T-helper 2 cell treated with Interferon-gamma antibody and Interleukin-4, amounts not matched to agents 5 μg/mL and 100 μg/mL, for 36 hours (primary cell): Measurements from ENCODE around the gene GRID2.

Source experiments
- DNase-seq: peaks from one replicate; pipeline ENCODE4 v3.0.0; 2021; ENCODE audit warnings: low spot score
- H3K27ac Mint-ChIP-seq: one replicate; pipeline ENCODE4 v1.8.0; 2021; ENCODE audit warnings: mild to moderate bottlenecking, mixed read lengths
- H3K27me3 Mint-ChIP-seq: one replicate; pipeline ENCODE4 v1.8.0; 2021; ENCODE audit warnings: low read depth, mixed read lengths
- H3K36me3 Mint-ChIP-seq: one replicate; pipeline ENCODE4 v1.8.0; 2021; ENCODE audit warnings: low read depth, mixed read lengths
- H3K4me1 Mint-ChIP-seq: one replicate; pipeline ENCODE4 v1.8.0; 2021; ENCODE audit warnings: low read depth, mixed read lengths
- H3K4me3 Mint-ChIP-seq: one replicate; pipeline ENCODE4 v1.8.0; 2022; ENCODE audit warnings: mild to moderate bottlenecking, moderate library complexity, mixed read lengths
- H3K9me3 Mint-ChIP-seq: one replicate; pipeline ENCODE4 v1.8.0; 2021; ENCODE audit warnings: mixed read lengths

Gene GRID2

DNA sequence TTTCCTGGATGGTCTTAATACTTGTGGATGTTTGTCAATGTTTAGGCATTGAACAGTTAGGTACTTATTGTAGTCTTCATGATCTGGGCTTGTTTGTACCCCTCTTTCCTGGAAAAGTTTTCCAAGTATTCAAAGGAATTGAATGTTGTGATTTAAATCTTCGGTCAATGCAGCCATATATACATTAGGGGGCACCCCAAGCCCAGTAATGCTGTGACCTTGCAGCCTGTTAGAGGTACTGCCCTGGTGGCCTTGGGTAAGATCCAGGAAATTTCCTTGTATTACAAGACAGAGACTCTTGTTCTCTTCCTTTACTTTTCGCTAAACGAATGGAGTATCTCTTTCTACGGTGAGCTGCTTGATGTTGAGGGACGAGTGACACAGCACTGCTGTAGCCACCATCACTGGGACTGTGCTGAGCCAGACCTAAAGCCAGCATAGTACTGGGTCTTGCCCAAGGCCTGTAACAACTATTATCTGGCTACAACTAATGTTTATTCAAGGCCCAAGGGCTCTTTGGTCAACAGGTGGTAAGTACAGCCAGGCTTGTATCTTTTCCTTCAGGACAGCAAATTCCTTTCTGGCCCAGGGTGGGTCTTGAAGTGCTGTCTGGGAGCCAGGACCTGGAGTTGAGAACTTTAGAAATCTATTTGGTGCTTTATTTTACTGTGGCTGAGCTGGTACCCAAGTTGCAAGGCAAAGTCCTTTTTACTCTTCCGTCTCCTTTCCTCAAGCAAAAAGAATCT is 1406.5 kb downstream of the GRID2 start:
- no peaks in the 10 kb centered on the region for H3K4me1 Mint-ChIP-seq
- H3K27me3 Mint-ChIP-seq: no peaks in the 10 kb centered on the region
- no peaks in the 10 kb centered on the region for H3K36me3 Mint-ChIP-seq
- no peak overlapping the region for H3K4me3 Mint-ChIP-seq
- no peak overlapping the region for H3K27ac Mint-ChIP-seq
- no peak for DNase-seq
- H3K9me3 Mint-ChIP-seq: no peaks in the 10 kb centered on the region

DNA sequence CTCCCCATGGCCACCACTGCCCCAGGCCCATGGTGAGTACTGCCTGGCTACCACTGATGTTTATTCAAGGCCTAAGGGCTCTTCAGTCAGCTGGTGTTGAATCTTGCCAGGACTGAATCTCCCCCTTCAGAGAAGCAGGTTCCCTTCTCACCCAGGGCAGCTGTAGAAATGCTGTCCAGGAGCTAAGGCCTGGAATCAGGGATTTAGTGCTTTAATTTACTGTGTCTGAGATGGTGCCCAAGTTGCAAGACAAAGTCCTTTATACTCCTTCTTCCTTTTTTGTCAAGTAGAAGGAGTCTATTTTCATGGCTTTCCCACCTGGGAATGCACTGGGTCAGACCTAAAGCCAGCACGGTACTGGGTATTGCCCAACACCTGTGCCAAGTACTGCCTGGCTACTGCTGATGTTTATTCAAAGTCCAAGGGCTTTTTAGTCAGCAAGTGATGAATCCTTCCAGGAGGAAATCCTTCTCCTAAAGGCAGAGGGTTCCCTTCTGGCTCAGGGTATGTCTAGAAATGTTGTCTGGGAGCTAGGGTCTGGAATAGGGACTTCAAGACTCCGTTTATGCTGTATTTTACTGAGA is 1407.2 kb downstream of the GRID2 start:
- Mint-ChIP-seq H3K36me3 (no peaks in the 10 kb centered on the region), H3K4me1 (no peaks in the 10 kb centered on the region), H3K27me3 (no peaks in the 10 kb centered on the region)

GRCh38 chr4:93718233-93718632 is 1414.5 kb downstream of the GRID2 start:
- Mint-ChIP-seq H3K27ac (no peak overlapping the region), H3K36me3 (no peaks in the 10 kb centered on the region), H3K27me3 (no peaks in the 10 kb centered on the region), H3K4me3 (no peak overlapping the region), H3K9me3 (no peaks in the 10 kb centered on the region), H3K4me1 (no peaks in the 10 kb centered on the region)
- no peak for DNase-seq

More for the DNA sequence above, 1407.2 kb downstream of the GRID2 start:
- no peak for DNase-seq
- Mint-ChIP-seq H3K4me3 (no peak overlapping the region), H3K9me3 (no peaks in the 10 kb centered on the region), H3K27ac (no peak overlapping the region)

DNA sequence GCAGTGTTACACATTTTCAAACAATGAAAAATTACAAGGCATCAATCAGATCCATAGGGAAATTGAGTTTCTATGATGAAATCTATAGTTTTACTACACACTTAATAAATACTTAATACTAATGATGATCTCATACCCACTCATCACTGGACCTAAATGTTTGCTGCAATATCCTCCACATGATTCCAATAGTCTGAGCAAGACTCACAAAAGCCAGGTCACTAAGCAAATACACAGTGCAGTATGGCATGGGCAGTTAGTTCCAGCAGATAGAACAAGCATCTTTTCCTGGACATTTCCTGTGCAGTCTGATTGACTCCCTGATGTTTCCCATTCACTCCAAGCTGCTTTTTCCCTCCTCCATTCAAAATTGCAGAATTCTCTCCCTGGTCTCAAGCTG is 1415.8 kb downstream of the GRID2 start:
- Mint-ChIP-seq H3K27ac (no peak overlapping the region), H3K27me3 (no peaks in the 10 kb centered on the region), H3K36me3 (no peaks in the 10 kb centered on the region), H3K9me3 (no peaks in the 10 kb centered on the region), H3K4me1 (no peaks in the 10 kb centered on the region), H3K4me3 (no peak overlapping the region)
- no peak for DNase-seq

DNA sequence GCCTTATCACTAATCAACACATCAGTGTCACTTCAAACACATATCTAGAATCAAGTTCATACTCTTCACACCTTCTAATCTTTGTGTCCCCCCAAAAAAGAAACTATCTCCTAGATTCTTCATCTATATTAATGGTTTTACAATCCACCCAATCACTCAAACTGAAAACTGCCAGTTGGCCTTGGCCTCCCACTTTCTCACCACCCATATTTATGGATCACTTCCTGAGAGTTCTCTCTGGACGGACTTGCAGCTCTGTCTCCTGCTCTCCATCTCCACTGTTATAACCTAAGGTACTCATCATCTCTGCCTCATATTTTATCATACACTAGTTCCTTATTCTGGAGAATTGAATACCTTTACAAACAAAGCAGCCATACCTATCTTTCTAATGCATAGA is 1418.7 kb downstream of the GRID2 start:
- no peaks in the 10 kb centered on the region for H3K9me3 Mint-ChIP-seq
- no peaks in the 10 kb centered on the region for H3K36me3 Mint-ChIP-seq
- no peak overlapping the region for H3K4me3 Mint-ChIP-seq
- no peak overlapping the region for H3K27ac Mint-ChIP-seq
- DNase-seq: no peak
- no peaks in the 10 kb centered on the region for H3K4me1 Mint-ChIP-seq
- H3K27me3 Mint-ChIP-seq: no peaks in the 10 kb centered on the region

DNA sequence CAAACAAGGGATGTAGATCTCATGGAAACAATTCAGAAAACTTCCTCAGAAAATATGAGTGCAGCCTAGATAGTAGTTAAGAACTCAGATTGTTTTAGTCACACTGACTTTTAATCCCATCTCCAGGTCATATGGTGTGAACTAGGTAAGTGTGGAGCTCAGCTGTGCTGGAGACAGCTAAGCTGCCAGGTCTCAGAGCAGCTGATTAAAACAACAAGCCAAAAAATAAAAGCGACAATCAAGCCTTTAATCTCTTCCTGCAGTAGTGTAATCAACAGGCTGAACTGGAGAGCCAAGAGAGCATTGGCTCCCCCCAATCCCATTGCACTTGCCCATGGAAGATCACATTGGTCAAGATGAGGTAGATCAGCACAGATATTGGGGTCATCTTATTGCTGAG is 1426.5 kb downstream of the GRID2 start:
- Mint-ChIP-seq H3K4me1 (no peaks in the 10 kb centered on the region), H3K9me3 (no peaks in the 10 kb centered on the region), H3K36me3 (no peaks in the 10 kb centered on the region), H3K27ac (no peak overlapping the region), H3K4me3 (no peak overlapping the region), H3K27me3 (no peaks in the 10 kb centered on the region)
- DNase-seq: no peak

- no peaks in the 10 kb centered on the region for H3K4me1 Mint-ChIP-seq
- no peak for DNase-seq
- no peak overlapping the region for H3K27ac Mint-ChIP-seq
- no peak overlapping the region for H3K4me3 Mint-ChIP-seq
- no peaks in the 10 kb centered on the region for H3K27me3 Mint-ChIP-seq
- H3K36me3 Mint-ChIP-seq: no peaks in the 10 kb centered on the region
- H3K9me3 Mint-ChIP-seq: no peaks in the 10 kb centered on the region
Measured at GRCh38 chr4:93730760-93731159, 1427.0 kb downstream of the GRID2 start.

- Mint-ChIP-seq H3K27ac (no peak overlapping the region), H3K4me3 (no peak overlapping the region), H3K36me3 (no peaks in the 10 kb centered on the region), H3K9me3 (no peaks in the 10 kb centered on the region), H3K27me3 (no peaks in the 10 kb centered on the region), H3K4me1 (no peaks in the 10 kb centered on the region)
- no peak for DNase-seq
Measured at GRCh38 chr4:93731456-93731855, 1427.7 kb downstream of the GRID2 start.

- Mint-ChIP-seq H3K4me1 (no peaks in the 10 kb centered on the region), H3K27ac (no peak overlapping the region), H3K4me3 (no peak overlapping the region), H3K9me3 (no peaks in the 10 kb centered on the region), H3K36me3 (no peaks in the 10 kb centered on the region), H3K27me3 (no peaks in the 10 kb centered on the region)
- DNase-seq: no peak
Measured at GRCh38 chr4:93732509-93732908, 1428.7 kb downstream of the GRID2 start.

DNA sequence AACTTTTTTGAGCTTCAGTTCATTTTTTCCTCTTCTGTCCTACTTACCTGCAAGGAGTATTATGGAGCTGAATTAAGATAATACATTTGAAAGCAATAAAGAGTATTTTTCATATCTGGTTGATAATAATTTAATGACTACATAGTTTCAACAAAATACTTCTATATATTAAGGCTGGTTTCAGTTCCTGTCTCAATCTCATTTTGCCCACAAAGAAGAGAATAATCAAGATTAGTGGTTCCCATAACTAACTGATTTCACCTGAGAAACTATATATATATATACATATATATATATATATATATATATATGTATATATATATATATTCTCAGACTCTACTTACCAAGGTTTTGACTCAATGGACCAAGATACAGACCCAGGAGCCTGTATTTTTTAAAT is 1437.1 kb downstream of the GRID2 start:
- no peak for DNase-seq

GRCh38 chr4:93743022-93743421 is 1439.3 kb downstream of the GRID2 start:
- no peaks in the 10 kb centered on the region for H3K9me3 Mint-ChIP-seq
- H3K27ac Mint-ChIP-seq: no peak overlapping the region
- no peaks in the 10 kb centered on the region for H3K4me1 Mint-ChIP-seq
- DNase-seq: no peak
- no peaks in the 10 kb centered on the region for H3K36me3 Mint-ChIP-seq
- no peaks in the 10 kb centered on the region for H3K27me3 Mint-ChIP-seq
- no peak overlapping the region for H3K4me3 Mint-ChIP-seq

More for the DNA sequence above, 1437.1 kb downstream of the GRID2 start:
- Mint-ChIP-seq H3K4me1 (no peaks in the 10 kb centered on the region), H3K27me3 (no peaks in the 10 kb centered on the region), H3K4me3 (no peak overlapping the region), H3K9me3 (no peaks in the 10 kb centered on the region), H3K36me3 (no peaks in the 10 kb centered on the region), H3K27ac (no peak overlapping the region)

DNA sequence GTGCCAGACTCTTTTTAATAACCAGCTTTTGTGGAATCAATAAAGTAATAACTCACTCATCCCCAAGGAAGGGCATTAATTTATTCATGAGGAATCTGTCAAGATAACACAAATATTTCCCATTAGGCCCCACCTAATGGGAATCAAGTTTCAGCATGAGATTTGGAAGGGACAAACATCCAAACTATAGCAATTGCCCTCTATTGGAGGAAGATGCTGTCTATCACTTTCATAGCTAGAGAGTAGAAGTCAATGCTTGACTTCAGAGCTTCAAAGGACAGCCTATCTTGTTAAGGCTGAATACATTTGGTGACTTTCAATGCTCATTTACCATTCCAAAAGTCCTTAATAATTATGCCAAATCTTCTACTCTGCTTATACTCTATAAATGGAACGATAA is 1439.9 kb downstream of the GRID2 start:
- no peak overlapping the region for H3K4me3 Mint-ChIP-seq
- H3K27ac Mint-ChIP-seq: no peak overlapping the region
- H3K36me3 Mint-ChIP-seq: no peaks in the 10 kb centered on the region
- no peak for DNase-seq
- H3K4me1 Mint-ChIP-seq: no peaks in the 10 kb centered on the region
- H3K9me3 Mint-ChIP-seq: no peaks in the 10 kb centered on the region
- H3K27me3 Mint-ChIP-seq: no peaks in the 10 kb centered on the region

- DNase-seq: no peak
- Mint-ChIP-seq H3K4me1 (no peaks in the 10 kb centered on the region), H3K27ac (no peak overlapping the region), H3K4me3 (no peak overlapping the region), H3K36me3 (no peaks in the 10 kb centered on the region), H3K27me3 (no peaks in the 10 kb centered on the region), H3K9me3 (no peaks in the 10 kb centered on the region)
Measured at GRCh38 chr4:93744961-93745360, 1441.2 kb downstream of the GRID2 start.

DNA sequence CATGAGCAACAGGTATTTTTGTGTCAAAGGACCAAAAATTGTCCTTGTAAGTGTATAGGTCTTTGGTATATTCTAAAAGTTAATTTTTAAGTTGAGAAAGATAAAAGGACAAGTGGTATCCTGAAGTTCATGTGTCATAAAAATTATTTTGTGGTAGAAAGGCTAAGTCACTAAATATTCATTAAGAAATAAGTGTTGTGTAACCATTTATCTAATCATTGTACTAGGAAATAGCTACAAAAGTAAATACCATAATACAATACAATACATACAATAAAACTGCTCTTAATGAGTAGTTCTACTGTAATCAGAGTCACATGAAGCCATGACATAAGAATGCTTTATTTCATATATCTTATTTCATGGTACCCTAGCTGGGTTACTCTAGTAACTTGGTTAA is 1442.3 kb downstream of the GRID2 start:
- no peak for DNase-seq
- H3K9me3 Mint-ChIP-seq: no peaks in the 10 kb centered on the region
- H3K27ac Mint-ChIP-seq: no peak overlapping the region
- H3K27me3 Mint-ChIP-seq: no peaks in the 10 kb centered on the region
- H3K4me3 Mint-ChIP-seq: no peak overlapping the region
- no peaks in the 10 kb centered on the region for H3K36me3 Mint-ChIP-seq
- no peaks in the 10 kb centered on the region for H3K4me1 Mint-ChIP-seq

DNA sequence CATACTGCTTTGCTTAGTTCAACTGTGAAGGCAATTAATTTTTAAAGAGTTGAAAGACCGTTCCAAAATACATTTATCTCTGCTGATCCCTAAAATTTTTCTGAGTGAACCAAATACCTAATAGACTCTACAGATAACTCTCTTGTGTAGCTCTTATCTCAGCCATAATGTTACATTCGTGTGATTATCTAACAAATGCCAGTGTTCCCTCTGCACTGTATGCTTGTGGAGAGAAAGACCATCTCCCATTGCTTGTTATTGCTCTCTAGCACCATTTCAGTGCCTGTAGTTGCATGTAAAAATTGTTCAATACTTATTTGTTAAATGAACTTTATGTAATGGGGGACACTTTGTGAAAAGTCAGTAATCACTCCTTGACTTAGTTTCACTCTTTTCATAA is 1443.5 kb downstream of the GRID2 start:
- no peak overlapping the region for H3K27ac Mint-ChIP-seq
- no peak for DNase-seq
- H3K36me3 Mint-ChIP-seq: no peaks in the 10 kb centered on the region
- no peaks in the 10 kb centered on the region for H3K27me3 Mint-ChIP-seq
- H3K9me3 Mint-ChIP-seq: no peaks in the 10 kb centered on the region
- no peaks in the 10 kb centered on the region for H3K4me1 Mint-ChIP-seq
- H3K4me3 Mint-ChIP-seq: no peak overlapping the region
